Neuronal stem cell (in vitro differentiated cells): ENCODE data around the gene SERPINA12.
"Not testable (repeated sequence)": the region's sequence is repeated elsewhere in the genome, so short reads cannot be mapped to it uniquely, and the experiment has no call there.

ENCODE experiments used
- DNase-seq: peaks from one replicate; pipeline ENCODE4 v3.0.0-alpha.2; 2013; ENCODE audit warnings: low spot score
- H2AFZ ChIP-seq: one replicate; pipeline ENCODE4 v1.6.1; 2013; ENCODE audit warnings: mild to moderate bottlenecking, low read length, inconsistent platforms
- H2AK5ac ChIP-seq: 2 replicates; pipeline ENCODE4 v1.6.1; 2013; ENCODE audit warnings: low read depth, mild to moderate bottlenecking, inconsistent platforms, low read length, moderate library complexity, mixed read lengths
- H2BK120ac ChIP-seq: 2 replicates; pipeline ENCODE4 v1.6.1; 2013; ENCODE audit warnings: low read depth, mild to moderate bottlenecking, inconsistent platforms, low read length, moderate library complexity, mixed read lengths
- H2BK12ac ChIP-seq: one replicate; pipeline ENCODE4 v1.6.1; 2013; ENCODE audit warnings: low read length, inconsistent platforms
- H2BK15ac ChIP-seq: 2 replicates; pipeline ENCODE4 v1.6.1; 2013; ENCODE audit warnings: mild to moderate bottlenecking, low read length, inconsistent platforms, mixed read lengths
- H2BK5ac ChIP-seq: one replicate; pipeline ENCODE4 v1.6.1; 2013; ENCODE audit warnings: inconsistent platforms, mild to moderate bottlenecking, low read length, moderate library complexity
- H3K14ac ChIP-seq: one replicate; pipeline ENCODE4 v1.6.1; 2013; ENCODE audit warnings: low read length, inconsistent platforms
- H3K18ac ChIP-seq: 2 replicates; pipeline ENCODE4 v1.6.1; 2013; ENCODE audit warnings: low read length, inconsistent platforms
- H3K23ac ChIP-seq: 2 replicates; pipeline ENCODE4 v1.6.1; 2013; ENCODE audit warnings: low read depth, mild to moderate bottlenecking, mixed read lengths, low read length, inconsistent platforms; ENCODE audit not compliant: poor library complexity
- H3K27ac ChIP-seq: replicated peaks from 3 replicates; pipeline ENCODE4 v1.5.1; 2013; ENCODE audit warnings: low read length, inconsistent platforms
- H3K27me3 ChIP-seq, 3 experiments: 2 replicates each; pipeline ENCODE4 v1.6.1; 2013; ENCODE audit warnings: low read length in 3 of 3, mild to moderate bottlenecking in 2 of 3, inconsistent platforms in 1 of 3, low read depth in 1 of 3, mixed read lengths in 1 of 3, moderate library complexity in 1 of 3; ENCODE audit not compliant: control insufficient read depth in 3 of 3, insufficient read depth in 3 of 3
- H3K36me3 ChIP-seq, 2 donors: replicated peaks in 1 of 2; 2 replicates each; pipeline ENCODE4 v1.6.1; 2013; ENCODE audit warnings: low read length in 2 of 2; ENCODE audit not compliant: control insufficient read depth in 2 of 2, insufficient read depth in 2 of 2
- H3K4ac ChIP-seq: 2 replicates; pipeline ENCODE4 v1.6.1; 2013; ENCODE audit warnings: inconsistent platforms, mild to moderate bottlenecking, low read length, moderate library complexity
- H3K4me1 ChIP-seq, 2 donors: 1 replicate in 1 of 2; 2 replicates in 1 of 2; pipeline ENCODE4 v1.6.1; 2013; ENCODE audit warnings: low read length in 2 of 2, low read depth in 1 of 2; ENCODE audit not compliant: control insufficient read depth in 2 of 2, insufficient read depth in 1 of 2
- H3K4me2 ChIP-seq: one replicate; pipeline ENCODE4 v1.6.1; 2013; ENCODE audit warnings: mild to moderate bottlenecking, low read length, inconsistent platforms; ENCODE audit not compliant: insufficient read depth, poor library complexity, severe bottlenecking
- H3K4me3 ChIP-seq, 2 donors: 2 replicates each; pipeline ENCODE4 v1.5.1; 2013; ENCODE audit warnings: low read length in 2 of 2, mild to moderate bottlenecking in 2 of 2, inconsistent platforms in 1 of 2, moderate library complexity in 1 of 2
- H3K79me1 ChIP-seq: one replicate; pipeline ENCODE4 v1.6.1; 2013; ENCODE audit warnings: low read depth, mild to moderate bottlenecking, inconsistent platforms, low read length, moderate library complexity
- H3K9ac ChIP-seq: one replicate; pipeline ENCODE4 v1.6.1; 2013; ENCODE audit warnings: mild to moderate bottlenecking, low read depth, low read length, inconsistent platforms; ENCODE audit not compliant: poor library complexity
- H3K9me3 ChIP-seq, 2 donors: replicated peaks in 1 of 2; 2 replicates each; pipeline versions ENCODE3 to v1.6.1; 2013; ENCODE audit warnings: low read length in 2 of 2, mild to moderate bottlenecking in 2 of 2, inconsistent platforms in 1 of 2, low read depth in 1 of 2, mixed read lengths in 1 of 2, moderate library complexity in 1 of 2; ENCODE audit not compliant: control insufficient read depth in 2 of 2, insufficient read depth in 1 of 2
- H4K8ac ChIP-seq: one replicate; pipeline ENCODE4 v1.6.1; 2013; ENCODE audit warnings: low read depth, mild to moderate bottlenecking, inconsistent platforms, low read length, moderate library complexity
- H4K91ac ChIP-seq: one replicate; pipeline ENCODE4 v1.6.1; 2013; ENCODE audit warnings: low read length, low read depth, mild to moderate bottlenecking, inconsistent platforms; ENCODE audit not compliant: poor library complexity
- WGBS, 2 donors: extraction: QIAGEN DNeasy Blood & Tissue Kit; methylation state at CpG; one replicate each; pipeline ENCODE4 v1.1.7; 2013; ENCODE audit warnings: missing lambda C conversion rate in 2 of 2, mixed read lengths in 1 of 2; ENCODE audit not compliant: insufficient read length in 2 of 2, insufficient replicate concordance in 1 of 2; ENCODE audit errors: extremely low coverage in 2 of 2; 5-methylcytosine and 5-hydroxymethylcytosine counted together

The SERPINA12 gene

DNA sequence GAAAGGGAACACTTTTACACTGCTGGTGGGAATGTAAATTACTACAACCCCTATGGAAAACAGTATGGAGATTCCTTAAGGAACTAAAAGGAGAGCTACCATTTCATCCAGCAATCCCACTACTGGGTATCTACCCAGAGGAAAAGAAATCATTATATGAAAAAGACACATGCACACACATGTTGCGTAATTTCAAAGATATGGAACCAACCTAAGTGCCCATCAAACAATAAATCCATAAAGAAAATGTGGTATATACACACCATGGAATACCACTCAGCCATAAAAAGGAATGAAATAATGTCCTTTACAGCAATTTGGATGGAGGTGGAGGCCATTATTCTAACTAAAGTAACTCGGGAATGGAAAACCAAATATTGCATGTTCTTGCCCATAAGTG is 1.2 kb upstream of the SERPINA12 start:
- H3K79me1 ChIP-seq, H3K27ac ChIP-seq, H2AK5ac ChIP-seq, H3K4me1 ChIP-seq, H2AFZ ChIP-seq, H3K36me3 ChIP-seq, H3K9ac ChIP-seq, H3K4me3 ChIP-seq, H3K4ac ChIP-seq, H3K27me3 ChIP-seq, H3K14ac ChIP-seq, DNase-seq, H2BK12ac ChIP-seq, H4K91ac ChIP-seq, H3K9me3 ChIP-seq, H2BK15ac ChIP-seq, H2BK5ac ChIP-seq, H4K8ac ChIP-seq, H3K4me2 ChIP-seq, H2BK120ac ChIP-seq, H3K18ac ChIP-seq, H3K23ac ChIP-seq: not testable (repeated sequence)
- WGBS, 2 donors, result no CpG with 5 or more reads among the region's 2 CpGs

DNA sequence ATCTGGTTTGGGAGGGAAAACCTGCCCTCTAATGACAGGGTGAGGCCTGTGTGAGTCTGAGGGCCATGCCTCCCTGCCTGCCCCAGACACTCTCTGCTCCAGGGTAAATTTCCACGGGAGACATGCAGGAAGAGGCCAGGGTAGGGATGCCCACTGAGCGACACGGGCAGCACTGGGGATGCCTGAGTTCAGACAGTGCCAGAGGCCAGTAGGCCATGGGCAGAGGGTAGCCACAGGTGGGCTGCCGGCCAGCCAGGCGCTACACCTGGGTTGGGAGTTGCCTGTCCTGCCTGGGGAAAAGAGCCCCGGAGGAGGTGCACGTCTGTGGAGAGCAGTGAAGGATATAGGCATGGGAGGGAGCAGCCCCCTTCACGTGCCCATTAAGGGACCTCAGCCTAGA is 3.6 kb downstream of the SERPINA12 start:
- no peaks in the 10 kb centered on the region for H3K4me1 ChIP-seq
- no peak overlapping the region for H2BK12ac ChIP-seq
- no peaks in the 10 kb centered on the region for H3K9me3 ChIP-seq
- no peaks in the 10 kb centered on the region for H3K36me3 ChIP-seq
- H3K4ac ChIP-seq, result no peak overlapping the region
- H2BK120ac ChIP-seq, result no peak overlapping the region
- H4K91ac ChIP-seq, result no peak overlapping the region
- H2BK15ac ChIP-seq, result no peak overlapping the region
- H3K4me2 ChIP-seq, result no peak overlapping the region
- H2AK5ac ChIP-seq, result peak overlapping the region; percentile 57
- H3K27ac ChIP-seq, result no peak overlapping the region
- no peak overlapping the region for H2AFZ ChIP-seq
- WGBS, 2 donors, result no CpG with 5 or more reads among the region's 8 CpGs
- H3K4me3 ChIP-seq, result no peak overlapping the region
- no peak overlapping the region for H4K8ac ChIP-seq
- no peak overlapping the region for H3K9ac ChIP-seq
- H3K18ac ChIP-seq, result peak overlapping the region; percentile 7
- no peaks in the 10 kb centered on the region for H3K79me1 ChIP-seq
- DNase-seq, result no peak
- no peak overlapping the region for H3K14ac ChIP-seq
- no peak overlapping the region for H2BK5ac ChIP-seq
- no peaks in the 10 kb centered on the region for H3K27me3 ChIP-seq
- peak overlapping the region; percentile 23 for H3K23ac ChIP-seq

DNA sequence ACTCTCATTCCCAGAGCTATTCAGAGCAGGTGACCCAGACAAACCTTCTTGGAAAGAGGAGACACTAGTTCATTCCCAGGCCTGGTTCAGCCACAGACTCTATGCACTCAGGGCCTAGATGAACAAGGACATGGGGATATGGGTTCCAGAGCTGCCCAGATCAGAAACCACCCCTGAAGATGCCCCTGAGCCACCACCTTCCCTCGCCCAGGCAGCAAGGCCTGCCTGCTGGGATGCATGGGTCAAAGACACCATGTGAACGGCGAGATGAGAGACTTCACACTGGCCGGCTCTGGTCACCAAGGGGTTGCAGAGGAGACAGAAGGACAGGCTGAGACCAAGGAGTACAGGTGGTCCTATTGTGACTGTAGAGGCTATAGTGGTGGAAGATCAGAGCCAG is 4.1 kb downstream of the SERPINA12 start:
- H4K91ac ChIP-seq, result no peak overlapping the region
- H3K4me1 ChIP-seq, result no peaks in the 10 kb centered on the region
- H2AFZ ChIP-seq, result no peak overlapping the region
- no peaks in the 10 kb centered on the region for H3K27me3 ChIP-seq
- peak overlapping the region; percentile 57 for H2AK5ac ChIP-seq
- no peak overlapping the region for H3K14ac ChIP-seq
- H3K79me1 ChIP-seq, result no peaks in the 10 kb centered on the region
- no CpG with 5 or more reads among the region's 4 CpGs for WGBS, 2 donors
- no peak for DNase-seq
- no peak overlapping the region for H3K4me3 ChIP-seq
- no peak overlapping the region for H4K8ac ChIP-seq
- H3K36me3 ChIP-seq, result no peaks in the 10 kb centered on the region
- H3K23ac ChIP-seq, result no peak overlapping the region
- H3K18ac ChIP-seq, result peak overlapping the region; percentile 7
- no peak overlapping the region for H3K4ac ChIP-seq
- H2BK120ac ChIP-seq, result no peak overlapping the region
- no peak overlapping the region for H3K27ac ChIP-seq
- H3K9ac ChIP-seq, result no peak overlapping the region
- no peaks in the 10 kb centered on the region for H3K9me3 ChIP-seq
- H2BK15ac ChIP-seq, result no peak overlapping the region
- H3K4me2 ChIP-seq, result no peak overlapping the region
- H2BK12ac ChIP-seq, result no peak overlapping the region
- no peak overlapping the region for H2BK5ac ChIP-seq

DNA sequence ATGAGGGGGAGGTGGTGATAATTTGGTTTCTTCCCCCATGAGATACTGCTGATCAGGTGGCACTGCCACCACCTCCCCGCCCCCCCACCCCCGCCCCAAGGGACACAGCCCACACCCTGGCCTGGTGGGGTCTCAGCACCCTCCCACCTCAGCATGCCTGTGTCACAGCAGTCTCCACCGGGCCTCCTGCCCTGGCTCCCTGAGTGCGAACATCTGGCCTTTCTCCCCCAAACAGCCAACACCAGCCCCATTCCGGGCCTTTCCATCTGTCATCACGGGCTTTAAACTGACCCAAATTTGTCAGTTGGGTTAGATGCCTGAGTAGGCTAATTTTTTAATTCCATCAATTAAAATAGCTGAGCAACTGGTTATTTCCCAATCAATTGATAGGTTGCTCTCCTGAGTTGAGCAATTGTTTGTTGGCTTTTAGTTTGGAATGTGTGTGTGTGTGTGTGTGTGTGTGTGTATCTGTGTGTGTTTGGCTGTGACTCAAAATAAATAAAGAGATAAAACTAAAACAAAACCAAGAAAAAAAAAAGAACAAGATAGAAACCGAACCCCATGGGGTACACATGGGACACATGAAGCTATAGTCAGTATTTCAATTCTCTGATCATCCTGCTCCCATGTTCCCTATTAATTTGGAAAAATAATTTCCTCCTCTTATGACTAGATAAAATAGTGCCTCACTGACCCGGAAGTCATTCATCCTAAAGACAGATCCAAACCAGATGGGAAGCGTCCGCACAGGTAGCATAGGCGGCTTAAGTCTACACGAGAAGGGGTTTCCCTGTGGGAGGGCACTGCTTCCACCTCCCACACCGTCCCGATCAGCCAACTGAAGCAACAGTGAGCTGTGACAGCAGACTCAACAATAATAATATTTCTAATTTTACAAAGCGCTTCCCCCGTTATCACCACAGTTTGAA is 7.4 kb downstream of the SERPINA12 start:
- Histone ChIP-seq H2BK15ac (no peak overlapping the region), H3K9me3 (no peaks in the 10 kb centered on the region), H3K4me3 (no peak overlapping the region), H2AK5ac (no peak overlapping the region), H3K23ac (no peak overlapping the region), H3K4me2 (no peak overlapping the region), H2BK120ac (no peak overlapping the region), H3K36me3 (no peaks in the 10 kb centered on the region), H3K9ac (no peak overlapping the region), H3K27ac (no peak overlapping the region), H2AFZ (no peak overlapping the region), H3K18ac (no peak overlapping the region), H2BK5ac (no peak overlapping the region), H2BK12ac (no peak overlapping the region), H3K27me3 (no peaks in the 10 kb centered on the region), H3K4ac (no peak overlapping the region), H4K91ac (no peak overlapping the region), H3K14ac (no peak overlapping the region), H4K8ac (no peak overlapping the region), H3K4me1 (no peaks in the 10 kb centered on the region), H3K79me1 (no peaks in the 10 kb centered on the region)
- no peak for DNase-seq
- WGBS, 2 donors, result no CpG with 5 or more reads among the region's 16 CpGs
